ENCODE data around the gene POU2AF1.

POU2AF1 gene

GRCh38 chr11:111378861-111379601, at the start of gene POU2AF1:
Gene POU2AF1 (minus strand): TSS chr11:111379275. CDS start chr11:111379177, 98 bp downstream.
- no peak for DNase-seq

- no peak for DNase-seq
Measured at GRCh38 chr11:111428113-111428876, 49.2 kb upstream of the POU2AF1 start.

- no peak for DNase-seq
Measured at GRCh38 chr11:111427471-111427912, 48.4 kb upstream of the POU2AF1 start.

- DNase-seq: no peak
Measured at GRCh38 chr11:111426617-111427016, 47.5 kb upstream of the POU2AF1 start.

- no peak for DNase-seq
Measured at GRCh38 chr11:111423250-111423615, 44.2 kb upstream of the POU2AF1 start.

- DNase-seq: no peak
Measured at GRCh38 chr11:111422494-111423249, 43.6 kb upstream of the POU2AF1 start.

- no peak for DNase-seq
Measured at GRCh38 chr11:111421251-111421650, 42.2 kb upstream of the POU2AF1 start.

GRCh38 chr11:111419641-111420327, 40.7 kb upstream of the POU2AF1 start:
- DNase-seq: no peak

- DNase-seq: no peak
Measured at GRCh38 chr11:111419181-111419580, 40.1 kb upstream of the POU2AF1 start.

GRCh38 chr11:111418436-111418787, 39.3 kb upstream of the POU2AF1 start:
- DNase-seq: no peak

- DNase-seq: no peak
Measured at GRCh38 chr11:111417766-111418435, 38.8 kb upstream of the POU2AF1 start.

GRCh38 chr11:111417011-111417765, 38.1 kb upstream of the POU2AF1 start:
- DNase-seq: no peak

GRCh38 chr11:111416231-111416960, 37.3 kb upstream of the POU2AF1 start:
- DNase-seq: no peak

GRCh38 chr11:111414936-111415335, 35.9 kb upstream of the POU2AF1 start:
- no peak for DNase-seq

GRCh38 chr11:111414267-111414931, 35.3 kb upstream of the POU2AF1 start:
- no peak for DNase-seq

- DNase-seq: no peak
Measured at GRCh38 chr11:111413849-111414248, 34.8 kb upstream of the POU2AF1 start.

- no peak for DNase-seq
Measured at GRCh38 chr11:111412293-111412692, 33.2 kb upstream of the POU2AF1 start.

- no peak for DNase-seq
Measured at GRCh38 chr11:111411456-111411855, 32.4 kb upstream of the POU2AF1 start.

- DNase-seq: no peak
Measured at GRCh38 chr11:111410951-111411350, 31.9 kb upstream of the POU2AF1 start.

GRCh38 chr11:111409915-111410314, 30.8 kb upstream of the POU2AF1 start:
- no peak for DNase-seq
